B cell (primary cell): ENCODE results near the gene RNF212. TPM values are rescaled to one million over a fixed set of nuclear protein-coding genes. Genes with fewer than 3 reads are reported as not detected.

ENCODE experiments used
- ATAC-seq: fragments of 200-7000 bp; cut with Tn5 transposase; one replicate; pipeline ENCODE4 v1.10.0; 2021; ENCODE audit warnings: low read depth, mild to moderate bottlenecking, moderate number of reproducible peaks, moderate library complexity
- CTCF ChIA-PET: fragments of 350-600 bp; sonication (Branson Sonifier 250); formaldehyde crosslinking; loops from one replicate; lab custom pipeline; 2021; ENCODE audit warnings: antibody characterized with exemption, inconsistent platforms; lab: Charles Lee
- POLR2A ChIA-PET: fragments of 350-600 bp; sonication (Branson Sonifier 250); formaldehyde crosslinking; loops from one replicate; lab custom pipeline; 2021; ENCODE audit warnings: antibody characterized with exemption; lab: Charles Lee
- DNase-seq: peaks from one replicate; pipeline ENCODE4 v3.0.0; 2013
- H2AFZ ChIP-seq: 2 replicates; pipeline ENCODE4 v1.6.1; 2012; ENCODE audit warnings: mild to moderate bottlenecking, low read depth, low read length; ENCODE audit not compliant: insufficient read depth, poor library complexity, severe bottlenecking
- H3K27ac ChIP-seq, 2 donors: 1 replicate in 1 of 2; 2 replicates in 1 of 2; pipeline ENCODE4 v1.5.1; 2012 to 2013; ENCODE audit warnings: low read length in 2 of 2, mild to moderate bottlenecking in 2 of 2, moderate library complexity in 1 of 2
- H3K27me3 ChIP-seq, 4 experiments: fragments of 200-600 bp in 1 of 4; sonication (generic) in 1 of 4; replicated peaks in 1 of 4; 1 replicate in 2 of 4; 2 replicates in 2 of 4; pipeline versions ENCODE4 v1.6.1 to v1.7.0; 2013 to 2016; ENCODE audit warnings: low read length in 3 of 4, mild to moderate bottlenecking in 2 of 4, mixed read lengths in 1 of 4, moderate library complexity in 1 of 4; ENCODE audit not compliant: insufficient read depth in 4 of 4, control insufficient read depth in 3 of 4; ENCODE audit errors: control extremely low read depth in 1 of 4
- H3K36me3 ChIP-seq, 2 experiments: replicated peaks in 1 of 2; 1 replicate in 1 of 2; 2 replicates in 1 of 2; pipeline versions ENCODE4 v1.6.1 to v1.7.1; 2013; ENCODE audit warnings: low read length in 1 of 2; ENCODE audit not compliant: insufficient read depth in 2 of 2, control insufficient read depth in 1 of 2; ENCODE audit errors: control extremely low read depth in 1 of 2, extremely low read depth in 1 of 2
- H3K4me1 ChIP-seq, 2 donors: fragments of 200-600 bp in 1 of 2; sonication (generic) in 1 of 2; 1 replicate in 1 of 2; 2 replicates in 1 of 2; pipeline versions ENCODE4 v1.5.1 to v1.6.1; 2013 to 2017; ENCODE audit warnings: low read length in 2 of 2; ENCODE audit not compliant: control insufficient read depth in 2 of 2, insufficient read depth in 2 of 2
- H3K4me2 ChIP-seq: replicated peaks from 2 replicates; pipeline ENCODE3; 2012; ENCODE audit warnings: mild to moderate bottlenecking, low read depth, low read length; ENCODE audit not compliant: poor library complexity, severe bottlenecking
- H3K4me3 ChIP-seq, 5 experiments: fragments of 200-600 bp in 1 of 5; sonication (generic) in 1 of 5; 1 replicate in 3 of 5; 2 replicates in 2 of 5; pipeline versions ENCODE4 v1.5.1 to v1.7.0; 2011 to 2016; ENCODE audit warnings: low read length in 4 of 5, mild to moderate bottlenecking in 4 of 5, low read depth in 2 of 5, control low read depth in 1 of 5, moderate library complexity in 1 of 5; ENCODE audit not compliant: insufficient read depth in 1 of 5; ENCODE audit errors: control extremely low read depth in 1 of 5, extremely low read depth in 1 of 5
- H3K79me2 ChIP-seq: fragments of 200-600 bp; sonication (generic); one replicate; pipeline ENCODE4 v1.6.0; 2016; ENCODE audit warnings: low read length; ENCODE audit not compliant: control insufficient read depth, insufficient read depth
- H3K9ac ChIP-seq: fragments of 200-600 bp; sonication (generic); 2 replicates; pipeline ENCODE4 v1.6.1; 2017; ENCODE audit warnings: mild to moderate bottlenecking, low read length, moderate library complexity
- H3K9me3 ChIP-seq, 3 donors: one replicate each; pipeline versions ENCODE4 v1.6.1 to v1.7.1; 2013; ENCODE audit warnings: low read length in 2 of 3; ENCODE audit not compliant: control insufficient read depth in 2 of 3, insufficient read depth in 1 of 3; ENCODE audit errors: control extremely low read depth in 1 of 3
- H4K20me1 ChIP-seq: 2 replicates; pipeline ENCODE4 v1.6.0; 2012; ENCODE audit warnings: mild to moderate bottlenecking, low read length; ENCODE audit not compliant: insufficient read depth, control insufficient read depth, poor library complexity, severe bottlenecking
- H3K27ac Mint-ChIP-seq: one replicate; pipeline ENCODE4 v1.8.0; 2021; ENCODE audit warnings: mixed read lengths
- H3K27me3 Mint-ChIP-seq: one replicate; pipeline ENCODE4 v1.8.0; 2021; ENCODE audit warnings: mixed read lengths
- H3K4me1 Mint-ChIP-seq: one replicate; pipeline ENCODE4 v1.8.0; 2021; ENCODE audit warnings: mixed read lengths
- H3K4me3 Mint-ChIP-seq: one replicate; pipeline ENCODE4 v1.8.0; 2021; ENCODE audit warnings: mixed read lengths
- H3K9me3 Mint-ChIP-seq: one replicate; pipeline ENCODE4 v1.8.0; 2022; ENCODE audit warnings: mixed read lengths; ENCODE audit not compliant: insufficient read depth
- EZH2 ChIP-seq: IDR thresholded peaks from 2 replicates; pipeline ENCODE4 v1.6.1; 2012; ENCODE audit warnings: borderline replicate concordance, low read depth, mild to moderate bottlenecking, moderate library complexity, low read length; ENCODE audit not compliant: insufficient read depth, poor library complexity, severe bottlenecking
- WGBS: methylation state at CpG from one replicate; pipeline ENCODE4 v1.1.5; 2013; ENCODE audit warnings: missing lambda C conversion rate; ENCODE audit not compliant: insufficient coverage; 5-methylcytosine and 5-hydroxymethylcytosine counted together
- intact Hi-C: fragments of 100-400 bp; cut with micrococcal nuclease; formaldehyde crosslinking; loops from one replicate; pipeline ENCODE4 v1.10.0; 2022
- polyA plus RNA-seq: library from polyadenylated mRNA; depleted of rRNA; stranded (reverse); fragments of >200 nt; gene quantifications from 2 replicates; pipeline ENCODE4 v1.2.3, GENCODE V29; 2012
- total RNA-seq, 2 donors: library from RNA; stranded (reverse); fragments of 120-200 nt in 1 of 2; gene quantifications; 1 replicate in 1 of 2; 2 replicates in 1 of 2; pipeline versions ENCODE4 v1.2.3 to v1.2.4, GENCODE V29; 2013 to 2022
- TF ChIP-seq, protein P1 (sequence below): fragments of 200-600 bp; IDR thresholded peaks from one replicate; pipeline ENCODE4 v1.8.0; 2022; ENCODE audit warnings: antibody characterized with exemption, mild to moderate bottlenecking

The RNF212 gene
- total and polyA plus RNA-seq, 2 donors (not counting 1 experiment from before 2014, with no cell fraction given): 2.1 to 5.9 TPM

DNA sequence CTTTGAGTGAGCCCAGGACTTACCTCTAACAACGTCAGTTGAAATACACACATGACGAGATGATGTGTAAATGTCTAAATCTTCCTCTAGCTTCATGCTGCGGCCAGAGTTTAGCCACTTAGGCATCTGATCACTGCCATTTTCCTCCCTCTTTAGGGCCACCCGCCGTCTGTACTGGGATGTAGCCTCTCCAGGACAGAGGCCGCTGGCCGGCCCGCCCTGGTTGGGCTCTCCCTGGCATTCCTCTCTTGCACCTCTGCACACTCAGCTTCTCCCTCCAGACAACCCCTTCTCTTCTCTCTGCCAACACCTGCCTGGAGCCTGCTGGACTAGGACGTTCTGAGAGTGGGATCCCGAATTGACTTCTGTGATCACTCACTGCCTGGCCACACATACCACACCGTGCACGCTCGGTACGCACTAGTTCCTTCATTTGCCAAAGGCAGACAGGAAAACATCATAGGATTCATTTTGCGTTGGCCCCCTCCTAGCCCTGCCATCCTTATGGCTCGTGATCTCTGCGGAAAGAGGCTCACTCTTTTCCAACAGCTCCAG is 33.6 kb downstream of the RNF212 start:
- no peak overlapping the region for H3K9ac ChIP-seq
- H3K4me3 ChIP-seq: no peak overlapping the region
- H3K27me3 ChIP-seq: peaks cover 0 to 19% (median 1%) of the 10 kb centered on the region in 4 experiments
- H3K27me3 Mint-ChIP-seq: peaks cover 35% of the 10 kb centered on the region
- intact Hi-C loops: no loop called here
- H3K36me3 ChIP-seq: no peaks in the 10 kb centered on the region
- no peak for ATAC-seq
- no peaks in the 10 kb centered on the region for H4K20me1 ChIP-seq
- TF ChIP-seq, protein P1, sequence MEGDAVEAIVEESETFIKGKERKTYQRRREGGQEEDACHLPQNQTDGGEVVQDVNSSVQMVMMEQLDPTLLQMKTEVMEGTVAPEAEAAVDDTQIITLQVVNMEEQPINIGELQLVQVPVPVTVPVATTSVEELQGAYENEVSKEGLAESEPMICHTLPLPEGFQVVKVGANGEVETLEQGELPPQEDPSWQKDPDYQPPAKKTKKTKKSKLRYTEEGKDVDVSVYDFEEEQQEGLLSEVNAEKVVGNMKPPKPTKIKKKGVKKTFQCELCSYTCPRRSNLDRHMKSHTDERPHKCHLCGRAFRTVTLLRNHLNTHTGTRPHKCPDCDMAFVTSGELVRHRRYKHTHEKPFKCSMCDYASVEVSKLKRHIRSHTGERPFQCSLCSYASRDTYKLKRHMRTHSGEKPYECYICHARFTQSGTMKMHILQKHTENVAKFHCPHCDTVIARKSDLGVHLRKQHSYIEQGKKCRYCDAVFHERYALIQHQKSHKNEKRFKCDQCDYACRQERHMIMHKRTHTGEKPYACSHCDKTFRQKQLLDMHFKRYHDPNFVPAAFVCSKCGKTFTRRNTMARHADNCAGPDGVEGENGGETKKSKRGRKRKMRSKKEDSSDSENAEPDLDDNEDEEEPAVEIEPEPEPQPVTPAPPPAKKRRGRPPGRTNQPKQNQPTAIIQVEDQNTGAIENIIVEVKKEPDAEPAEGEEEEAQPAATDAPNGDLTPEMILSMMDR: no peak
- no peak for TF ChIP-seq EZH2
- no peak overlapping the region for H2AFZ ChIP-seq
- ChIA-PET POLR2A (interaction anchor here (0.6 kb wide), 1 partner anchor 156 kb away, joined by 6 read pairs; no protein-coding TSS in a partner anchor), CTCF (no interaction called here)
- peaks cover 13 to 15% of the 10 kb centered on the region in 2 donors for H3K4me1 ChIP-seq
- H3K79me2 ChIP-seq: no peaks in the 10 kb centered on the region
- 84% methylated on average over 16 of the region's 17 CpGs for WGBS
- H3K4me3 Mint-ChIP-seq: no peak overlapping the region
- peaks cover 0 to 15% (median 0%) of the 10 kb centered on the region in 3 donors for H3K9me3 ChIP-seq
- peaks cover 18% of the 10 kb centered on the region for H3K4me1 Mint-ChIP-seq
- H3K27ac ChIP-seq: no peak overlapping the region
- H3K27ac Mint-ChIP-seq: no peak overlapping the region
- no peak for DNase-seq
- no peak overlapping the region for H3K4me2 ChIP-seq
- H3K9me3 Mint-ChIP-seq: no peaks in the 10 kb centered on the region

DNA sequence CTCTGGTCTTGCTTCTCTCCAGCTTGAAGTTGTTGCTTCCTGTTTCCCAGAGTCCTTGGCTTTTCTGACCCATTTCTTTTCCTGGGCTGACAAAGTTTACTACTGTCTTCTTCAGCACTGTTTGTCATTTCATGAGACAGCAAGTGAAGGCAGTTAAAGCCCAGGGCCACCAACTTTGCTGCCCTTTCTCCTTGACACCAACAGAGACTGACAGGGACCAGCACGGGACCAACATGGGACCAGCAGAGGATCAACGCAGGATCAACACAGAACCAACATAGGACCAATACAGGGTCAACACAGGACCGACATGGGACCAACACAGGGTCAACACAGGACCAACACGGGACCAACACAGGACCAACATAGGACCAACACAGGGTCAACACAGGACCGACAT is 34.9 kb downstream of the RNF212 start:
- WGBS: 93% methylated on average over 4 of the region's 5 CpGs
- Histone ChIP-seq H3K4me1 (peaks cover 13 to 15% of the 10 kb centered on the region in 2 donors), H3K9ac (no peak overlapping the region), H3K27me3 (peaks cover 0 to 19% (median 1%) of the 10 kb centered on the region in 4 experiments), H2AFZ (no peak overlapping the region), H3K27ac (no peak overlapping the region), H4K20me1 (no peaks in the 10 kb centered on the region), H3K9me3 (peaks cover 0 to 15% (median 0%) of the 10 kb centered on the region in 3 donors), H3K79me2 (no peaks in the 10 kb centered on the region), H3K36me3 (no peaks in the 10 kb centered on the region), H3K4me2 (no peak overlapping the region), H3K4me3 (no peak overlapping the region)
- H3K27ac Mint-ChIP-seq: no peak overlapping the region
- POLR2A ChIA-PET: no interaction called here
- DNase-seq: no peak
- peaks cover 38% of the 10 kb centered on the region for H3K27me3 Mint-ChIP-seq
- CTCF ChIA-PET: interaction anchor here (0.5 kb wide), 1 partner anchor 162 kb away, joined by 4 read pairs; no protein-coding TSS in a partner anchor
- H3K9me3 Mint-ChIP-seq: no peaks in the 10 kb centered on the region
- no peak overlapping the region for H3K4me3 Mint-ChIP-seq
- intact Hi-C loops: no loop called here
- H3K4me1 Mint-ChIP-seq: peaks cover 18% of the 10 kb centered on the region
- no peak for TF ChIP-seq EZH2
- TF ChIP-seq, protein P1: no peak
- ATAC-seq: no peak
